CD4-positive, alpha-beta T cell treated with Interleukin-1 beta for 1 hour (primary cell): ENCODE results near the gene CBFB.
"Not testable (repeated sequence)": the region's sequence is repeated elsewhere in the genome, so short reads cannot be mapped to it uniquely, and the experiment has no call there.

Source experiments
- DNase-seq, 2 donors: peaks; one replicate each; pipeline ENCODE4 v3.0.0-alpha.2; 2020 to 2022

CBFB gene

DNA sequence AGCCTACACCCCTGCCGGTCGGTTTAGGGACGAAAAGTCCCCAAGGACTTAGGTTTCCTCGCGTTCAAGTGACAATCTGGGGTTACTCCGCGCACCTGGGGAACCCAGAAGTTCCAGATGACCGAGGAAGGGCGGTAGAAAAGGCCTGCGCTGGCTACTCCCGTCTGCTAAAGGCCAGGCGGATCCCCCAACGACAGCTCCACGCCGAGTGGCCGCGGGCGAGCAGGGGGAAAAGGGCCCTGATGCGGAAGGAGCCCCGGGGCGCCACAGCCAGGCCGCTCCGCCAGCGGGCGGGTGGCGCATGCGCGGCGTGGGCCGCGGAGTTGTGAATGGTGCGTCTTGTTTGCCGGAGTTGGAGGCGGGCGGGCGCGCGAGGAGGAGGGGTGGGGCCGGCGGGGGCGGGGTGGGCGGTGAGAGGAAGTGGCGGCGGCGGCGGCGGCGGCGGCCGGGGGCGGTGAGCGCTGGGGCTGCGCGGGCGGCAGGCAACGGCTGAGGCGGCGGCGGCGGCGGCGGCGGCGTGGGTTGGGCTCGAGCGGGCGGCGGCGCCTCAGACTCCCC is at the start of gene CBFB:
Gene CBFB, plus strand, starts transcription at position 454 of the 558 bp plus-strand sequence. CDS start 259 bp downstream, outside the sequence.
- DNase-seq: peak; percentile 95 to 96

DNA sequence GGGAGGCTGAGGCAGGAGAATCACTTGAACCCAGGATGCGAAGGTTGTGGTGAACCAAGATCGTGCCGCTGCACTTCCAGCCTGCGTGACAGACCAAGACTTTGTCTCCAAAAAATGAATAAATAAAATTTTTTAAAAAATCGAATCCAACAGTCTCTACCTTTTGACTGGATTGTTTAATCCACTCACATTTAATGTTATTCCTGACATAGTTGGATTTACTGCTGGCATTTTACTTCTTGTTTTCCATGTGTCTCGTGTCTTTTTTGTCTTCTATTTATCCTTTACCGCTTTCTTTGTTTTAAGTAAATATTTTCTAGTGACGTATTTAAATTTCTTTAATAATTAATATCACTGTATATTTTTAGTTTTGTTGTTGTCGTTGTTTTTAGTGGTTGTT is 45.9 kb upstream of the CBFB start:
- DNase-seq: no peak

DNA sequence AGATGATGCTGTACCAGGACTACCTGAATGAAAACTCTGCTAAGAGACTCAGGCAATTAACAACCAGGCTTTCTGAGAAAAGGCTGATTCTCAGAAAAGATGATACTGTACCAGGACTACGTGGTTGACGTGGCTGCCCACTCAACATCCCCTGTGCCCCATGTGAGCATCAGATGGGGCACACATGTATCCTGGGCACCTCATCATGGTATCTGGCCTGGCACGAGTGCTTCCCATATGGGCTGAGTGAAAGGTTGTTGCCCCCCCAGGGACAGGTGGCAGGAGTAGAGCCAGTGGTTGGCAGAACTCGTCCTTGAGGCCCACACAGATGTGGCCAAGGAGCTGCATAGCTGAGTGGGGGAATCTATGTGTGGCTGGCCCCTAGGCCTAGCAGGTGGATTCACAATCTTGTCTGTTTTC is 44.0 kb upstream of the CBFB start:
- DNase-seq: no peak

DNA sequence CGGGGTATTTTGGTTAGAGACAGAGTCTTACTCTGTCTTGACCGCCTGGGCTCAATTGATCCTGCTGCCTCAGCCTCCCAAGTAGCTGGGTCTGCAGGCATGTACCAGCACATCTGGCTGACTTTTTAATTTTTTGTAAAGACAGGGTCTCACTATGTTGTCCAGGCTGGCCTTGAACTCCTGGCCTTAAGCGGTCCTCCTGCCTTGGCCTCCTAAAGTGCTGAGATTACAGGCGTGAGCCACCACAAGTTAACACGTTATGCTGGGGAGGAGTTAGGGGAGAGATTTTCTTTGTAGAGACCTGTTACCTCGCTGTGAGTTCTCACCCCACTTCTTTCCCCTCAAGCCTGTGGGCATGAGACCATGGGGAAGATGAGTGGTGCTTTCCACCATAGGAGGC is 42.4 kb upstream of the CBFB start:
- DNase-seq: no peak

DNA sequence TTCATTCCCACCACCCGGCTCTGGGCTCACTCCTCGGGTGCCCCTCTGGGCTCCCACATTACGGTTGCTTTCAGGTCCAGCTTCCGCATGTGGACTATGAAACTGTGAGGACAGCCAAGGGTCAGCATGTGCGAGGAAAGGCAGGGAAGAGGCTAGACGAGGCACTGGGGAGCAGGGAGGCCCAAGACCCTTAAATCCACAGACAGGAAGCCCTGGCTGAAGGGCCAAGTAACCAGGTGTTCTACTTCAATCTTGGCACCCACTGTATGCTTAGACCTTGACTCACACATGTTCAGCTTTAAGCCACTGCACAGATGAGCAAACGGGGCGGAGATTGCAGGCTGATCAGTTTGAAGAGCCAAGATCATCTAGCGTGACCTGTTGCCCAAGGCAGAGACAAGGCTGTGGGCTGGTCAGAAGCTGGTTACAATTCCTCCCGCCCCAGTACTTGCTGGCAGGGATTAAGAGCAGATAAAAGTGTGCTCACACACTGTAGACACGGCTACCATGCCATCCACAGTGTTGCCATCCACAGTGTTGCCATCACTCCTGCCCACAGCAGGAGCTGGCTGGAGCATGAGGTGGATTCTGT is 40.7 kb upstream of the CBFB start, which contains the start of gene CES4A:
Gene CES4A, plus strand, starts transcription at position 393 of the 592 bp plus-strand sequence. Its CDS starts 184 bp downstream, at position 577.
- no peak for DNase-seq

DNA sequence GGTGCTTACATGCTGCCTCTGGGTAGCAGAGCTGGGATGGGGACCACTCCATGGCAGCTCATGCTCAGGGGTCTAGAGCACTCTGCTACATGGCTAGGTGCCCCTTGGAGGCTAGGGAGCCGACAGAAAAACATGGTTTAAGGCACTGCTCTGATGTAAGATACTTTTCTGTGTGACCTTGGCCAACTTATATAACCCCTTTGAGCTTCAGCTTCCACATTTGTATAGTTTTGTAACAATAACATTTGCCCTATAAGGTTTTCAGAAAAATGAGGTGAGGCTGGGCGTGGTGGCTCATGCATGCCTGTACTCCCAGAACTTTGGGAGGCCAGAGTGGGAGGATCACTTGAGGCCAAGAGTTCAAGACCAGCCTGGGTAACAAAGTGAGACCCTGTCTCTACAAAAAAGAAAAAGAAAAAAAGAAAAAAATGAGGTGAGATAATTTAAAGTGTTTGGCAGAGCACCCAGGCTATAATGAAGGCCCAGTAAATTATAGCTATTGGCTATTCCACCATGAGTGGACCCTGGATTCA is 37.3 kb upstream of the CBFB start:
- DNase-seq: no peak

DNA sequence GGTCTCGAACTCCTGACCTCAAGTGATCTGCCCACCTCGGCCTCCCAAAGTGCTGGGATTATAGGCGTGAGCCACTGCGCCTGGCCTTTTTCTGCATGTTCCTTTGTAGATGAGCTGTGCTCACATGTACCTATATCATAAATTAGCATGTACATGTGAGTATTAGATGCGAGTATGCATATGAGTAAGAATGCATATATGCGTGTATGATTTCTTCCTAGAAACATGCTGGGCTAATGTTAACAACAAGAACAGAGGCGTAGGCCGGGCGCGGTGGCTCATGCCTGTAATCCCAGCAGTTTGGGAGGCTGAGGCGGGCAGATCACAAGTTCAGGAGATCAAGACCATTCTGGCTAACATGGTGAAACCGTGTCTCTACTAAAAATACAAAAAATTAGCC is 35.4 kb upstream of the CBFB start:
- not testable (repeated sequence) for DNase-seq

DNA sequence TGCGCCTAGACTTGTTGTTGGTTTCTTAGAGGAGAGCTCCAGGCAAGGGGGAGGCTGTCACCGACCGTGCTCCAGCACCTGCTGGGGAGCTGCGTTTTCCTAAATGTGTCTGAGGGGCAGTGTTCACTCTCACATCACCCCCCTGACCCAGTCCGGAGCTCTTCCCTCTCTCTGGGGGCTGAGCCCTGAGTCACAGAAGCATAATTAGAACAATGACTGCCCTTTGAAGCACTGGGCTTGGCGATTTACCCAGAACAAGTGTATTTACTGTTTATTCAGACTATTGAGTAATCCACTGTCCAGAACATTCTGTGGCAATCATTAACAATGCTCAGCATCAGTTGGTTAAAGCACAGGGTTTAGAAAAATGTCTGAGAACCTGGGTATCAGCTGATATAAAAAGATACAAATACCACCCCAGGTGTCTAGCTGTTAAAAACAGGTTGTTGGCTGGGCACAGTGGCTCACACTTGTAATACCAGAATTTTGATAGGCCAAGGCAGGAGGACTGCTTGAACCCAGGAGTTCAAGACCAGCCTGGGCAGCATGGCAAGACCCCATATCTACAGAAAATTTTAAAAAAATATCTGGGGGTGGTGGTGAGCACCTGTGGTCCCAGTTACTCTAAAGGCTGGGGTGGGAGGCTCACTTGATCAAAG is 32.5 kb upstream of the CBFB start:
- no peak for DNase-seq

DNA sequence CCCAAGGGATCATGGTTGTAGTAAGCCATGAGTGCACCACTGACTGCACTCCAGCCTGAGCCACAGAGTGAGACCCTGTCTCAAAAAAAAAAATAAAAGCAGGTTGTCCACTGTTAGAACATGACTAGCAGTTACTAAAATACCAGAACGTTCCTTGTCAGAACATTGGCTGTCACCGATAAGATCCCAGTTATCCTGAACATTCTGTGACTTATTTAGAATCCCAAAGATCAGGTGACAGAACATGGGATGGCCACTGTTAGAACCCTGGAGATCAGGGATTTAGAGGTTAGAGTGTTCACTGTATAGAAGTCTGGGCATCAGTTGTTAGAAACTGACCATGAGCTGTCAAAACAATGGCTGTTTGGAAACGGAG is 32.0 kb upstream of the CBFB start:
- DNase-seq: no peak

DNA sequence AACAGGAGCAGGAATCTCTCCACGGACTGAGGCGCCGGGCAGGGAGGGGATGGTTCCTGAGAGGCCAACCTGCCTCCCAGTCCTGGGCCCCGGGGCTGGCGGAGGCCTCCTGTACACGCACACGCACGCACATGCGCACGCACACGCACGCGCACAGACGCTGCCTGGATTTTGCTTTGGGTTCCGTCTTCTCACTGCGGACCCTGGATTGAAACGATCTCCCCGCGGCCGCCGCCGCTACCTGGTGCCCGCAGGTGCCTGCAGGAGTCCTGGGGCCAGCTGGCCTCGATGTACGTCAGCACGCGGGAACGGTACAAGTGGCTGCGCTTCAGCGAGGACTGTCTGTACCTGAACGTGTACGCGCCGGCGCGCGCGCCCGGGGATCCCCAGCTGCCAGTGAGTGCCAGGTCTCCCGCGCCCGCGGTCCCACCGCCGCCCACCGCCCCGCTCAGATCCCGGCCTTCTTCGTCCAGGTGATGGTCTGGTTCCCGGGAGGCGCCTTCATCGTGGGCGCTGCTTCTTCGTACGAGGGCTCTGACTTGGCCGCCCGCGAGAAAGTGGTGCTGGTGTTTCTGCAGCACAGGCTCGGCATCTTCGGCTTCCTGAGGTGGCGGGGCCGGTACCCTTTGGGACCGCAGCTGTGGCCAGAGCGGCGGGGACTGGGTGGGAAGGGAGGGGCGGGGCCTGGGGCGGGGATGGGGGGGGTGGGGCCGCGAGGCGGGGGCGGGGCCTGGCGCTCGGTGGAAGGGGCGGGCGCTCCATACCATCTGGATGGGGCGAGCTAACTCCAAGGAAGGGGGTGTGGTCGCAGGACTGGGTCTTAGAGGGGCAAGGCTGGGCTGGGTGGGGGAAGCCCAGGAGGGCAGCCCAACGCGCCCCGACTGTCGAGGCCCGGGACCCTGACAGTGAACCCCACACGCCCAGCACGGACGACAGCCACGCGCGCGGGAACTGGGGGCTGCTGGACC is 28.3 kb upstream of the CBFB start:
- peak; percentile 65 to 68 for DNase-seq

DNA sequence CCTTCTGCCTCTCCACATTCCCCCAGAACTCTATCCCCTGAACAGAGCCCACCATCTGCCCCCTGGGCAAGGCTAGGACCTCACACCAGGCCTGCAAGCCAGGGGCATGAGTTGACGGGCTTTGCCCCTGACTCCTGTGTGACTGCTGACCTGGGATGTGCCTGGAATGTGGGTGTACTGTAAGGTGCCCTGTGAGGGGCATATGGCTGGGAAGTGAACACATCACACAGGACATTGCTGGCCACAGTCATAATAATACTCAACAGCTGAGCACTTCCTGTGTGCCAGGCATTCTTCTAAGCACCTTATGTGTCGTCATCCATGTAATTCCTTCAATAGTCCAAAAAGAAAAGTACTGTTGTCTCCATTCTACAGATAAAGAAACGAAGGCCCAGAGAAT is 27.2 kb upstream of the CBFB start:
- no peak for DNase-seq

DNA sequence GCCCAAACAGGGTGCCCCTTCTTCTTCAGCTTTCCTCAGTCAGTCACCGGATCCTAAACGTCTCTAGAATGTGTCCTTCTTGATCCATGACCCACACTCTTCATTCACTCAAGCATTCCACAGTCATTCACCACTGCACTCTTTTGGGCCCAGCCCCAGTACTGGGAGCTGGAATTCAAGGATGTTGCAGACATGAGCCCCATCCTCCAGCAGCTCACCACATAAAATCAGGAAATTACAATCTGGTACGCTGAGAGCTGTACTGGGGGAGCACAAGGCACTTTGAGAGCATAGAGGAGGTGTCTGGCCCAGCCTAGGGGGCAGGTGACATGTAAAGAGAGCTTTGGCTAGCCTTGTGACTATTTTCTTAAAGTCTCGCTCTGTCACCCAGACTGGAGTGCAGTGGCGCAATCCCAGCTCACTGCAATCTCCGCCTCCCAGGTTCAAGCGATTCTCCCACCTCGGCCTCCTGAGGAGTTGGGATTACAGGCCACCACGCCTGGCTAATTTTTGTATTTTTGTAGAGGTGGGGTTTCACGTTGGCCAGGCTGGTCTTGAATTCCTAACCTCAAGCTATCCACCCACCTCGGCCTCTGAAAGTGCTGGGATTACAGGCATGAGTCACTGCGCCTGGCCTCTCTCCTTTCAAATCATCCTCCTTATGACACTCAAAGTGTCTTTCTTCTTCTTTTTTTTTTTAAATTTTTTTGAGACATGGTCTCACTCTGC is 21.9 kb upstream of the CBFB start:
- DNase-seq: no peak

DNA sequence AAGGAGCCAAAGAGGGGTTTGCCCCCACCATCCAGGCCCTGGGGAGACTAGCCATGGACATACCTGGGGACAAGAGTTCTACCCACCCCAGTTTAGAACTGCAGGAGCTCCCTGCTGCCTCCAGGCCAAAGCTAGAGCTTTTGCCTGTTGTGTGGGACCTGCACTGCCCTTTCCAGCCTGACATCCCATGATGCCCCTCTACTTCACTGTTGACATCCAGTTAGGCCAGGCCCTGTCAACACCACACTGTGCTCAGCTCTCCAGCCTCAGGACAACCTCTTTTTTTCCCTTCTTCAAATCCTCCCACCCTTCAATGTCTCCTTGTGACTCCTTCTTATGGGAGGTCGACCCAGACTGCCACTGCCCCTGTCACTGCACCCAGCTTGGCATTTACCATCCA is 19.8 kb upstream of the CBFB start:
- DNase-seq: no peak

DNA sequence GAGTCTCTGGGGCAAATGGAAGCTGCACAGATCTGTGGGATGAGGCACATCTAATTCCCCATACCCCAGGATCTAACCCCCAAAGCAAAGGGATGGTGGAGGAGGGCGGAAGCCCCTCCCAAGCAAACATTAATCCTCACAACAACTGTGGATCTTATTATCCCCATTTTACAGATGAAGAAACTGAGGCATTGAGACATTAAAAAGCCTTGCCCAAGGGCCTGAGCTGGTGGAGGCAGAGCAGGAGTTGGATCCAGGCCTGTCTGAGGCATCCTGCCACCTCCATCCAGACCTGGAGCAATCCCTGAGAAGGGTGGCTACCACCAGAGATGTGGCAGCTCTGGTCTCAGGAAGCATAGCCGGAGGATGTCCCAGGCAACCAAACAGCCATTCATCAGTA is 17.7 kb upstream of the CBFB start:
- DNase-seq: no peak

DNA sequence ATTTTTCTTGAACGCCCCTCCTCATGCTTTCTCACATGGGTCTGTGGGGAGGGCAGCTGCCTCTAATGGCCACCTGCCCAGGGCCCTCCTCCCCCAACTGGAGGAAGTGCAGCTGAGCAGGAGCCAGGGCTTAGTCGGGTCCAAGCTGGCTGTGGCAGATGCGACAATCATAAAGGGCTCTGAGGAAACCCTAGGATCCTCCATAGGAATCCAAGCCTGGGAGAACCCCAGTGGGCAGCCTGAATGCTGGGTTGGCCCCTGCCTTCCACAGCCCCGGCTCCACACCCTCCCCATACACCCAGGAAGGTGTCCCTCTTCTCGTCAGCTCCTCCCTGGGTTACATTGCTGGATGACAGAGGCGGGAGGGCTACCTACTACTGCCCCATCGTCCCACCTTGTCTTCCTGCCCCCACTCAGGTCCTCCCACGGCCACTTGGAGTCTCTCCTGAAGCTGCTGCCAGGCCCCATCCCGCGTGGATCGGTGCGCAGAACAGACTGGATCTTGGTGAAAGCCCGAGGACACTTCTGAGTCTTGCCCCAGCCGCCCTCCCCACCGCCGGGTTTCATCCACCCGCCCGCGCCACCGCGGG is 15.6 kb upstream of the CBFB start:
- DNase-seq: no peak

DNA sequence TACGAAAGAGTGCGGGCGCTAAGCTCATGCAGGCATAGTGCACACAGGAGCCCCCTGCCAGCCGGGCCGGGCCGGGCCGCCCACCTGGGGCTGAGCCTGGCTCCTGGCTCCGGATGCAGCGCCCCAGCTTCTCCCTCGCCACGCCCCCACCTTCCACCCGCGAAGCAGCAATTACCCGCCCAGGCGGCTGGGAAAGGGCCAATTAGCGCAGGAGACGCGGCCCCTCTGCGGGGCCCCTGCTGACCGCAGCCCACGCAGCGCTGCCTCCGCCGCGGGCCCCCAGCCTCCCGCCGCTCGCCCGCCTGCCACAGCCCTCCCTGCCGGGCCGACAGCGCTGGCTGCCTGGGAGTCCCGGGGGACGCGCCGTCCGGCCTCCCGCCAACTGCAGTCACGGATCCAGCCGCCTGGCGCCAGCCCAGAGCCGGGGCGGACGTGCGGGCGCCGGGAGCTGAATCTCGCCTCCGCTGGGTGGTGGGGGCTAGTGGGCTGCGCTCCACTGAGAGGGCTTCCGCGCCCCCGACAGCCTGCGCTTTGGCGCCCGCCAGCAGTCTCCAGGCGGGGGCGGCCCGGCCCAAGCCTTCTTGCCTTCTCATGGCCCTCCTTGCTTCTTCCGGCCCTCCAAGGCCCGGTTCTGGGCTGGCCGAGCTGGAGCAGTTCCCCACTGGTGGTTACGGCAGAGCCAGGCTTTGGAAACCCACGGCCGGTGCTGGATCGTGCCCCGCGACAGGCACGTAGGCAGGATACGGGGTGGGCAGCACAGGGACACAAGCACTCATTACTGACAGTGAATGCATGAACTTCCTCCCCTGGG is 14.9 kb upstream of the CBFB start:
- peak; percentile 61 to 73 for DNase-seq

DNA sequence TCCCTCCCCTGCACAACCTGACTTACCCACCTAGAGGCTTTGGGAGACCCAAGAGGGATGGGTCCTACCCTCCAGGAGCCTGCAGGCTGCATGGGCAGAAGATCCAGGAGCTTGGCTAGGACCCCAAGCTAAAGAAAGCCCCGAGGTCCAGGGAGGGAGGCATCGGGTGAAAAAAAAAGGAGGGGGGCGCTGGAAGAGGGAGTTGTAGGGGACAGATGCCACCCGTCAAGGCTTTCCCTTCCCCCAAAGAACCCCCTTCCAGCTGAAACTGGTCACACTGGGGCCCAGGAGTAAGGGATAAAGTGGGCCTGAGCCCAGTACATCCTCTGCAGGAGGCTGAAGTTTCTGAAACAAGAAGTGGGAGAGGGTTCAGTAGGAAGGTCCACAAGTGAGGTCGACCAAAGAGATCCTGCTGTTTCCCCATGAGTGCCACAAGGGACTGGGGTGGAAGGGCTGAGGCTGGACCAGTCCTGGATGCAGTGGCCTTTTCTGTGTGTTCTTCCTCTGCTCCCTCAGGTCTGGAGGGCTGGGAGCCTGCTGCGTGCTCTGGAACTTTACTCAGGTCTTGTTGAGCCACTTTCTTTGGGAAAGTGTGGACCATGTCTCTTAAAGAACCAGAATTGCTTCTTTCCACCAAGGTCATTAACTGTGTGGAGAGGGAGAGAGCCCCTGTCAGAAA is 14.2 kb upstream of the CBFB start:
- no peak for DNase-seq

DNA sequence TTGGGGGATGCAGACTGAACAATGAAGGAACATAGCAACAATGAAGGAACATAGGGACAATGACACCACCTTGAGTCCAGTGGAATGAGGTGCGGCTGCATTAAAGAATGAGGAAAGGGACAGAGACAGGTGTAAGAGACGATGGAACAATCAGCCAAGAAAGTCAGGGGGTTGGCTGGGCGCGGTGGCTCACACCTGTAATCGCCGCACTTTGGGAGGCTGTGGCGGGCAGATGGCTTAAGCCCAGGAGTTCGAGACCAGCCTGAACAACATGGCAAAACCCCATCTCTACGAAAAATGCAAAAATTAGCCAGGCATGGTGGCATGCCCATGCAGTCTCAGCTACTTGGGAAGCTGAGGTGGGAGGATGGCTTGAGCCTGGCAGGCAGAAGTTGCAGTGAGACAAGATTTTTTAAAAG is 13.6 kb upstream of the CBFB start:
- DNase-seq: no peak

DNA sequence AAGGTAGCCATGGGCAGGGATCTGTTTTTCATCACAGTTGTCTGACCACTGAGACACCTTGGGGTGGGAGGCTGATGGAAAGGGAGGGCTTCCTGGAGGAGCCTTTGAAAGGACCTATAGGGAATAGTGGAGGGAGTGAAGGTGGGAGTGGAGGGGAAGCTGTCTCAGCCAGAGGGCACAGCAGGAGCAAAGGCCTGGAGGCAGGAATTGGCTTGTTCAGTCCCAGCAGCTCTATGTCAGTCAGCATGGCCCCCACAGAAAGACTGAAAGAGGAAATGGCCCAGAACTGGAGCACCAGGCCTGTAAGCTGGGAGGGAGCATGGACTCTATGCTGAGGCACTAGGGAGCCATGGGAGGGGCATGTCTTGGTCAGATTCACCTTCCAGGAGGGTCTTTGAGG is 12.8 kb upstream of the CBFB start:
- DNase-seq: no peak

DNA sequence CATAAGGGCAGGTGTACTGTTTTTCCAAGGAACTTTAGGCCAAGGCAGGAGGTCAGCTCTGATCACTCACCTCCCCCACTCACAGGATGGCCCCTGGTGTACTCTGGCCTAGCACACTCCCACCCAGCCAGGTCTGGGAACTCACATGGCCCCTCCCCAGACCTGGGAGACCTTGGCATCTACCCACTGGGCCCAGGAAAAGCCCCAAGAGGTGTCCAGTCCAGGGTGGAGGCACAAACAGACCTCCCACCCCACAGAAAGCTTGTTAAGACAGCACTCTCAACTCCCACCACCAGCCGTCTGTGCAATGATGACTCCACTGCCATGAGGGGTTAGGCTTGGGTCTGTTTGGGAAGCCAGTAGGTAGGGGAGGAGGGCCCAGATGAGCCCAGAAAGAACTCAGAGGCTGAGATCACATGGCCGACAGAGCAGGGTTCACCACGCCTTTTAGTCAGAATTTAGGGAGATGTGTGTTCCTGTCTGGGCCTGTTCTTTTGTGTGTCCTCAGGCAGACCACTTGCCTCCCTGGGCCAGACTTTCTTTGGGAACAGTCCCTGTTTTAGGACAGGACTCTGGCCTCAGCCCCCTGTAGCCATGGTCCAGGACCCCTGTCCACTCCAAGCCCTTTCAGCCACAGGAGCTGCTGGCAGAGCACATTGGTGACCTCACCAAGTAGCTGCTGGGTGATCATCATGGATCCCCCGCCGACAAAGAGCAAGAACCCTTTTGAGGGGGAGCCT is 12.1 kb upstream of the CBFB start:
- no peak for DNase-seq
